ENCODE measurements around the gene UBE2D3.

Gene UBE2D3

GRCh38 chr4:102751941-102752340 is 75.4 kb downstream of the UBE2D3 start:
- no peak for DNase-seq (ENCODE audit: low read depth)

Measured in stimulated activated CD4-positive, alpha-beta T cell treated with anti-CD3 and anti-CD28 coated beads, Interleukin-2, amount 100 ng/mL, for 4 hours (primary cell).